Kidney (tissue), 14 donors: Measurements from ENCODE around the gene MYO7B. TPM values are rescaled to one million over a fixed set of nuclear protein-coding genes. Genes with fewer than 3 reads are reported as not detected.

Experiments used
- DNase-seq, 5 donors: peaks; one replicate each; pipeline ENCODE4 v3.0.0-alpha.2; 2013 to 2020
- FAIRE-seq: peaks from 2 replicates; lab custom pipeline; 2012; peaks lifted over from hg19 to GRCh38; lab: Jason Lieb, UNC
- H3K27ac ChIP-seq, 2 donors: one replicate each; pipeline ENCODE4 v1.7.0; 2013; ENCODE audit warnings: low read depth in 2 of 2, low read length in 2 of 2, inconsistent platforms in 1 of 2
- H3K27me3 ChIP-seq: one replicate; pipeline ENCODE4 v1.7.1; 2013; ENCODE audit warnings: low read length, inconsistent platforms; ENCODE audit not compliant: control insufficient read depth, insufficient read depth
- H3K36me3 ChIP-seq, 3 donors: one replicate each; pipeline versions ENCODE4 v1.7.0 to v1.7.1; 2013; ENCODE audit warnings: low read length in 3 of 3, control low read depth in 1 of 3, inconsistent platforms in 1 of 3; ENCODE audit not compliant: insufficient read depth in 3 of 3, control insufficient read depth in 2 of 3
- H3K4me1 ChIP-seq, 3 donors: one replicate each; pipeline versions ENCODE4 v1.7.0 to v1.7.1; 2013; ENCODE audit warnings: low read length in 3 of 3, inconsistent platforms in 1 of 3, low read depth in 1 of 3; ENCODE audit not compliant: control insufficient read depth in 2 of 3, insufficient read depth in 2 of 3
- H3K4me3 ChIP-seq, 3 donors: one replicate each; pipeline versions ENCODE4 v1.7.0 to v1.8.1; 2013; ENCODE audit warnings: low read length in 3 of 3, control low read depth in 1 of 3, inconsistent platforms in 1 of 3
- H3K9ac ChIP-seq, 3 donors: one replicate each; pipeline versions ENCODE4 v1.7.0 to v1.7.1; 2013; ENCODE audit warnings: low read length in 3 of 3, control low read depth in 1 of 3, inconsistent platforms in 1 of 3
- H3K9me3 ChIP-seq, 3 donors: one replicate each; pipeline versions ENCODE4 v1.7.0 to v1.7.1; 2013; ENCODE audit warnings: low read length in 3 of 3, control low read depth in 1 of 3, inconsistent platforms in 1 of 3; ENCODE audit not compliant: control insufficient read depth in 2 of 3, insufficient read depth in 1 of 3
- intact Hi-C: fragments of 100-400 bp; cut with DNase I; formaldehyde crosslinking; loops from one replicate; pipeline ENCODE4 v1.11.1; 2022
- polyA plus RNA-seq: library from polyadenylated mRNA; stranded (reverse); fragments of 350-450 nt; fragmentation: Illumina TruSeq; extraction: RNeasy Lipid Tissue Mini Kit (QIAGEN cat#74804); gene quantifications from one replicate; pipeline ENCODE4 v1.2.3, GENCODE V29; 2014; ENCODE audit warnings: low read depth, low replicate concordance; ENCODE audit not compliant: insufficient read depth
- total RNA-seq: library from RNA; stranded (reverse); fragmentation: NEBNext Ultra II Directional; extraction: Animal tissue kit (Norgen Biotek cat#: 25700); gene quantifications from one replicate; pipeline ENCODE4 v1.2.1, GENCODE V29; 2021
- TF ChIP-seq, protein P1 (sequence below): IDR thresholded peaks from 3 replicates; pipeline ENCODE4 v1.5.1; 2012; ENCODE audit warnings: mild to moderate bottlenecking, moderate library complexity, borderline replicate concordance; ENCODE audit not compliant: insufficient read depth; ENCODE audit errors: extremely low read depth
- donor health status: control.
- donor health status: control.
- donor health status: control.
- donor health status: control.
- donor health status: control.
- donor health status: DM: yes; HTN: yes; CAD: no.
- donor health status: Normal renal cell carcinoma (clear cell type).

The MYO7B gene
- total and polyA plus RNA-seq, 2 donors from 2014 or later, result 11.0 to 22.2 TPM

DNA sequence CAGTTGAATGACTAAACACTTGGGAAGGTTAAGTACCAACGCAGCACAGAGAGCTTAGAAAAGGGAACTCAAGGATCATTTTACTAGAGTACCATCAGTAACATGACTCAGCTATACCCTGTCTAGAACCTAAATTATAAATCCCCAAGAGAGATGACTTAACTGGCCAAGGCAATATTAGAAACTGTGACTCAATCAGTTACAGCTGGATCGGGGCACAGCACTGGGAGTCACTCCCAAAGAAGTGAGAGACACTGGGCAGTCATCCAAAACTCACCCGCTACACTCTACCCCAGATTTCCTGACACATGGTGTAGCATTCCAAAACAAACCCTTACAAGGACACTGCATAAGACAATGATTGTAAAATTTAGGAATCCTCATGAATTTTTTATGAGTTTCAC, 26.9 kb upstream of the MYO7B start:
- Histone ChIP-seq H3K4me3 (no peak overlapping the region), H3K36me3 (peaks cover 4 to 21% (median 15%) of the 10 kb centered on the region in 3 donors), H3K27me3 (no peaks in the 10 kb centered on the region), H3K27ac (peak overlapping the region in 1 of 2 donors; percentile 12), H3K9ac (no peak overlapping the region), H3K4me1 (peaks cover 0 to 27% (median 11%) of the 10 kb centered on the region in 3 donors), H3K9me3 (no peaks in the 10 kb centered on the region)
- FAIRE-seq, result peak; percentile 93
- TF ChIP-seq, protein P1, sequence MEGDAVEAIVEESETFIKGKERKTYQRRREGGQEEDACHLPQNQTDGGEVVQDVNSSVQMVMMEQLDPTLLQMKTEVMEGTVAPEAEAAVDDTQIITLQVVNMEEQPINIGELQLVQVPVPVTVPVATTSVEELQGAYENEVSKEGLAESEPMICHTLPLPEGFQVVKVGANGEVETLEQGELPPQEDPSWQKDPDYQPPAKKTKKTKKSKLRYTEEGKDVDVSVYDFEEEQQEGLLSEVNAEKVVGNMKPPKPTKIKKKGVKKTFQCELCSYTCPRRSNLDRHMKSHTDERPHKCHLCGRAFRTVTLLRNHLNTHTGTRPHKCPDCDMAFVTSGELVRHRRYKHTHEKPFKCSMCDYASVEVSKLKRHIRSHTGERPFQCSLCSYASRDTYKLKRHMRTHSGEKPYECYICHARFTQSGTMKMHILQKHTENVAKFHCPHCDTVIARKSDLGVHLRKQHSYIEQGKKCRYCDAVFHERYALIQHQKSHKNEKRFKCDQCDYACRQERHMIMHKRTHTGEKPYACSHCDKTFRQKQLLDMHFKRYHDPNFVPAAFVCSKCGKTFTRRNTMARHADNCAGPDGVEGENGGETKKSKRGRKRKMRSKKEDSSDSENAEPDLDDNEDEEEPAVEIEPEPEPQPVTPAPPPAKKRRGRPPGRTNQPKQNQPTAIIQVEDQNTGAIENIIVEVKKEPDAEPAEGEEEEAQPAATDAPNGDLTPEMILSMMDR, result no peak
- intact Hi-C loops, result no loop called here
- peak in 2 of 5 donors; percentile 40 to 51 for DNase-seq

DNA sequence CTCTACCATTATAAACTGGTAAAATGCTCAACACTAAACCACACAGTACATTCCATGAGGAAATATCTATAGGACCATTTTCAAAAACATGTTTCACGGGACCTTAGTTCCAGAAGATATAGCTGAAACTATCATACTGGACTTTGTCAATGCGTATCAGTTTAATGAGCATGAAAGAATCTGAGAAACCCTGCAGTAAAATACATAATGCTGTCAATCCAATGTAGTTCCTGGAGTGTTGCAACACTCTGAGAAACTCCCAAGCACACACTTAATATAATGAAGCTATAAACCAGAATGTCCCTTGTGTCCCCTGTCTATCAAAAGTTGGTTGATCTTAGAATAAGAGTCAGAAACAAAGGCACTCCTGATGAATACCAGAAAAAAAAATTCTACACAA, 25.4 kb upstream of the MYO7B start:
- no peak for FAIRE-seq
- intact Hi-C loops, result no loop called here
- peaks cover 0 to 7% (median 4%) of the 10 kb centered on the region in 3 donors for H3K36me3 ChIP-seq
- DNase-seq, result no peak
- H3K27me3 ChIP-seq, result no peaks in the 10 kb centered on the region
- no peak overlapping the region for H3K4me3 ChIP-seq
- H3K9ac ChIP-seq, result no peak overlapping the region
- peaks cover 0 to 35% (median 21%) of the 10 kb centered on the region in 3 donors for H3K4me1 ChIP-seq
- TF ChIP-seq, protein P1, result no peak
- no peak overlapping the region for H3K27ac ChIP-seq
- H3K9me3 ChIP-seq, result no peaks in the 10 kb centered on the region

DNA sequence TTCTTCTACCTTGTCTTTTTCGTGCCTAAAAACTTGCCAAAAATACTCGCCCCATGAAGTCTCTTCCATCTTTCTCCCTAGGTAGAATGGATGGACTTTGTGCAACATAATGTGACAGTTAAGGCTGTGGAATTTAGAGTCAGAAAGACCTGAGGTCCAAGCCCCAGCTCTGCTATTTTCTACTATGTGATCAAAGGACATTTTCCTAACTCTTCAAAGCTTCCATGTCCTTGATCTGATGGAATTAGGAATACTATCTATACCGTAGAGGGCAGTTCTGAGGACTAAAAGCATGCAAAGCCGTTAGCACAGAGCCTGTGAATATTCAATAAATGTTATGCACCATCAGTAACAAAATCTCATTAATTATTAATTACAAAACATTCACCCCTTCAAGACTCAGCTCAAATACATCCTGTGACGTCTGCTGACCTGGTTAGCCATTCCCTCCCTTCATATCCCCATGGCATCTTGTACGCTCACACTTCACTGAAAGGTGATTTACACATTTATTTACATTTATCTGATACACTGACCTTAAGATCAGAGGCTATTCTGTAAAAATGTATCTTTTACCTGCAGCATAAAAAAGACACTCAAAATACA, 24.3 kb upstream of the MYO7B start:
- Histone ChIP-seq H3K36me3 (peaks cover 0 to 2% (median 0%) of the 10 kb centered on the region in 3 donors), H3K27ac (no peak overlapping the region), H3K4me3 (no peak overlapping the region), H3K27me3 (no peaks in the 10 kb centered on the region), H3K4me1 (peaks cover 0 to 35% (median 21%) of the 10 kb centered on the region in 3 donors), H3K9ac (no peak overlapping the region), H3K9me3 (no peaks in the 10 kb centered on the region)
- TF ChIP-seq, protein P1, result no peak
- intact Hi-C loops, result no loop called here
- FAIRE-seq (no peak), DNase-seq (no peak)

DNA sequence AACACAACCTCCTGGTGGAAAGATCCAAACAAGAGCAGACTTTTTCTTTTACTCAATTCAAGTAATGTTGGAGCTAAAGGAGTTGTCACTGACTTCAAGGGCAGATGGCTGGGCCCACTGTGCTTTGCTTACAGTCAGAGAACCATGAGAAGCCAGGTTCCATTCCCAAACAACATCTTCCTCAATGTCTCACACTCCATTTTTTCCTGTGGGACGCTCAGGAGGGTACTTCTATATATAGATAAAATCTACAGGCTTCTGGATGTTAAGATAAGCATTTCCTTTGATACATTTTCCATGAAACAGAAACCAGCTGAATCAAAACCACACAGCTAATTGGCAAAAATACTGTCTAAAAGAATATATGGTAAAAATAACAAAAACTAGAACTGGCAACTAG, 23.6 kb upstream of the MYO7B start:
- TF ChIP-seq, protein P1, result no peak

More for the DNA sequence above, 23.6 kb upstream of the MYO7B start:
- Histone ChIP-seq H3K4me1 (peaks cover 0 to 35% (median 21%) of the 10 kb centered on the region in 3 donors), H3K36me3 (peaks cover 0 to 2% (median under 1%) of the 10 kb centered on the region in 3 donors), H3K9ac (no peak overlapping the region), H3K9me3 (no peaks in the 10 kb centered on the region), H3K27ac (no peak overlapping the region), H3K27me3 (no peaks in the 10 kb centered on the region), H3K4me3 (no peak overlapping the region)
- FAIRE-seq (no peak), DNase-seq (no peak)
- intact Hi-C loops, result no loop called here
